ENCODE measurements around the gene MORN1. TPM values are rescaled to one million over a fixed set of nuclear protein-coding genes. Genes with fewer than 3 reads are reported as not detected.
A peak's percentile ranks its signal among the peaks of the same experiment; 100 is the strongest.

Gene MORN1
- total RNA-seq, 1 donor from 2014 or later, result 4.9 TPM

- intact Hi-C loops (cut with DNase I), result no loop called here
- no peak for ATAC-seq
Observed at GRCh38 chr1:2310332-2311183, 80.8 kb downstream of the MORN1 start.

DNA sequence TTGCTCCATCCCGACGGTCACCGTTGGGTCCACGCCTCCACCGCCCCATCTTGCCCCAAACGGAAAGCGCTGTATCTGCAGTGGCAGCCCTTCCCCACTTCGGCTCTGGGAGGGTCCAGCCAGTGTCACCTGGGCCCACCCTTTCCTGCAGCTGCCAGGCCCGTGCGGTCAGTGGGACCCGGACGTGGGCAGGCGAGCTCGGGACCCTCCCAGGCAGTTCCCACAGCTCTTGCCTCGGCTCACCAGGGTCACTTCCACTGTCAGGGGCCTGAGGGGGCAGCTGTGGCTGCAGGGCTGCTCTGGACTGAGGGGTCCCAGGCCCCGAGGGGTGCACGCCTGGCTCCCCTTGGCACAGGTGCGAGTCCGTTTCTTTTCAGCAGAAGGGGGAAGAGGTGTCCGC is 82.5 kb downstream of the MORN1 start:
- no peak for ATAC-seq
- intact Hi-C loops (cut with DNase I), result no loop called here
- DNase-seq (ENCODE audit: missing footprints), result no peak

More at GRCh38 chr1:2310332-2311183, 80.8 kb downstream of the MORN1 start:
- DNase-seq (ENCODE audit: missing footprints), result no peak

GRCh38 chr1:2307972-2308371 is 83.4 kb downstream of the MORN1 start:
- ATAC-seq (no peak), DNase-seq (ENCODE audit: missing footprints) (no peak)
- intact Hi-C loops (cut with DNase I), result no loop called here

DNA sequence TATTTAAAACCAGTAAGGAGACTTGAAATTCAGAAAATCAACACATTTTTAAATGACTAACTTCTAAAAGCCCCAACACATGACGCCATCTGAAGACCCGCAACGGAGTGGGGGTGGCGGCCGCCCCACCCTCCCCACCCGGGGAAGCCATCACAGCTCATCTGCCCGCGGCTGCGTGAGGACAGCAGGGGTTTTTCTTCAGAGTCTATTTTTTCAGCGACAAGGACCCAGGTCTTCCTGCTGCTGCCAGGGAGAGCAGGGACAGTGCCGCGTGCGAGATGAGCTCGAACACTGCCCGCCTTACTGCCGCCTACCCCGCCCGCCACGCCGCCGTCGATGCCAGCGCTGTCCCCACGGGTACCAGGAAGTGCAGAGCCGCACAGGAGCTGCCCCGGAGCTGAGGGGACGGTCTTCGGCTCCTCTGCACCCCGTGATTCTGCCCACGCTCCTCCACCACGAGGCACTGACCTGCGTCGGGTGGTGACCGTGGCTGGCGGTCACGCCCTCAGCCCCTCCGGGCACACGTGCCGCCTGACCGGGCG is 84.2 kb downstream of the MORN1 start:
- intact Hi-C loops (cut with DNase I), result no loop called here
- ATAC-seq (no peak), DNase-seq (ENCODE audit: missing footprints) (no peak)

DNA sequence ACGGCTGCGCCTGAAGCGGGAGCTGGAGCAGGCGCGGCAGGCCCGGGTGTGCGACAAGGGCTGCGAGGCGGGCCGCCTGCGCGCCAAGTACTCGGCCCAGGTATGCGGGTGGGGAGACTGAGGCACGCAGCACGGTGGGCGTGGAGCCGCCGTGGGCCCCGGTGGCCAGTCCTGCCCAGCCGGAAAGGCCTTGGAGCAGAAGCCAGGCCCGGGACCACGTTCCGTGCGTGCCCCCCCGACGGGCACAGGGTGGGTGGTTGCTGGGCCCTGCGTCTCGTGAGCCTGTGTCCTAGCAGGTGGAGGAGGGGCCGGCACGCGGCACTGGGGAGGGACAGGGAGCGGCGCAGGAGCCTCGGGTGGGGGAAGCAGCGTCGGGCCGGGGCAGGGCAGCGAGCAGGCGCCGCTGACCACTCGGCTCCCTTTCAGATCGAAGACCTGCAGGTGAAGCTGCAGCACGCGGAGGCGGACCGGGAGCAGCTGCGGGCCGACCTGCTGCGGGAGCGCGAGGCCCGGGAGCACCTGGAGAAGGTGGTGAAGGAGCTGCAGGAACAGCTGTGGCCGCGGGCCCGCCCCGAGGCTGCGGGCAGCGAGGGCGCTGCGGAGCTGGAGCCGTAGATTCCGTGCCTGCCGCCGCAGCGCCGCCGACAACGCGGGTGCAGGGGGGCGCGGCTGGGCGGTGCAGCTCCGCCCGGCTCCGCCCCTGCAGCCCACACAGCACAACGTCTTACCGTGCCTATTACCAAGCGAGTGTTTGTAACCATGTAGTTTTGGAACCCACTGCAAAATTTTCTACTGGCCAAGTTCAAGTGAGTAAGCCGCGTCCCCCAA is 85.0 kb downstream of the MORN1 start:
- intact Hi-C loops (cut with DNase I), result no loop called here
- ATAC-seq (no peak), DNase-seq (ENCODE audit: missing footprints) (no peak)

DNA sequence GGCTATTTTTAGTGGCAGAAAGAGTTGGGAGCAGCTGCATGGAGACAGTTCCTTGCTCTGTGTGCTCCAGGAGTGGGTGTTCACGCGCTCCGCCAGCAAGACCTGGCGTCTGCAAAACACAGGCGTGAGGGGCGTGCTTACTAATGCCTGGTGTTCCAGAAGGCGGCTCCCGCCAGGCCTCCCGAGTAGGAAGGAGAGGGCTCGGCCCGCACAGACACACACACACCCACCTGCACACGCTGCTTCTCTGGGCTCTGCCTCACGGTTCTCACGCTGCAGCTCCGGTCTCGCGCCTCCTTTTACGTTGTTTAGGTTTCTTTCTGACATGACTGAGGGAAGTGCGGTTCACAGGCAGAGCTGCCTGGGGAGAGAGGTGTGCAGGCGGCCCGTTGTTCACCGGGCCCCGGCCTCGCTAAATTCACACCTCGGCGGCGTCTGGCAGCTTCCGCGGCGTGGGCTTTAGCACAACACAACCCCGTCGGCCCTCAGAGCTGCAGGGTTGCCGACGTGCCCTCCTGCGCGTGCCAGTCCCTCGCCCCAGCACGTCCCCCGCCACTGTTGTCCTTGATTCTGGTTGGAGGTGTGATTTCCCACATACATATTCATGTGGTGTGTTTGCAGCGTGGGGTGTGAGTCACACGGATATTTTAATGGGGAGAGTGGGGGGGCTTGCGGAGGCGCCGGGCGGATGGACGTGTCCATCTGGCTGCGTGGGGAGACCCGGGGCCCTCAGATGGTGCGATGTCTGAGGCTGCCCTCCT is 86.3 kb downstream of the MORN1 start:
- DNase-seq (ENCODE audit: missing footprints) (no peak), ATAC-seq (no peak)
- intact Hi-C loops (cut with DNase I), result no loop called here

GRCh38 chr1:2304282-2304681 is 87.1 kb downstream of the MORN1 start:
- intact Hi-C loops (cut with DNase I), result no loop called here
- no peak for DNase-seq (ENCODE audit: missing footprints)

DNA sequence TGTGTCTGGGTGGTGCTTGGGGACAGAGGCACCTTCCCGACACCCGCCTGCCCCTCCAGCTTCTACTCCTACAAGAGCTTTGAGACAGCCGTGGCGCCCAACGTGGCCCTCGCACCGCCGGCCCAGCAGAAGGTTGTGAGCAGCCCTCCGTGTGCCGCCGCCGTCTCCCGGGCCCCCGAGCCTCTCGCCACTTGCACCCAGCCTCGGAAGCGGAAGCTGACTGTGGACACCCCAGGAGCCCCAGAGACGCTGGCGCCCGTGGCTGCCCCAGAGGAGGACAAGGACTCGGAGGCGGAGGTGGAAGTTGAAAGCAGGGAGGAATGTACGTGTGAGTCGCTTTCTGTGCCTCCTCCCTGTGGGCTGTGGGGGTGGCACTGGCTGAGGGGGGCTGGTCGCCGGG is 87.6 kb downstream of the MORN1 start:
- intact Hi-C loops (cut with DNase I), result no loop called here
- DNase-seq (ENCODE audit: missing footprints), result no peak
- ATAC-seq, result no peak

More at GRCh38 chr1:2304282-2304681, 87.1 kb downstream of the MORN1 start:
- no peak for ATAC-seq

GRCh38 chr1:2303016-2303775 is 88.2 kb downstream of the MORN1 start:
- ATAC-seq (no peak), DNase-seq (ENCODE audit: missing footprints) (no peak)
- intact Hi-C loops (cut with DNase I), result no loop called here

DNA sequence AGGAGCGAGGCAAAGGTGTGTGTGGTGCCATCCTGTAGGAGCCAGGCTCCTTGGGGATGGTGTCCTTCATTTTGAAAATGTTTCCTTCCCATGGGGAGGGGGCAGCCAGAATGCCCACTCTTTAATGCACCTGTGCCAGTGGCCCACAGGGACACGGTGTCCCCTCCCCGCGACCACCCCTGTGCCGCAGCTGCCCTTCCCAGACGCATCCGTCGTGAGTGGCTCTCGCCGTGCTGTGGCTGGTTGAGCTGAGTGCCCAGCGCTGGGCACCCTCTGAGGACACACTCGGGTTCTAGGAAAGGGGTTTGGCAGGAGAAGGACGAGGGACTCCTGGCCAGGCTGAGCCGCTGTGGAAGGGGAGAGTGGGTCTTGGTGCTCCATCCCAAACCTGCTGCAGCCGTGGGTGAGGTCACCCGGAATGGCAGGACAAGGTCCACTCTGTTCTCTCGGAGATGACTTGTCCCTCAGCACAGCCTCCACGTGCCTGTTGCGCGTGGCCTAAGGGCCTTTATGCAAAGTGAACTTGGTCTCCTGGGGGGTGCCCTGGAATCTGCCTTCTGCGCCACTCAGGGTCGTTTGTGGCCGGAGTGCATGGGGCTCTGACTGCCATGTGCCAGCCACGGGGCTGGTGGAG is 88.9 kb downstream of the MORN1 start:
- ATAC-seq (no peak), DNase-seq (ENCODE audit: missing footprints) (no peak)
- intact Hi-C loops (cut with DNase I), result no loop called here

DNA sequence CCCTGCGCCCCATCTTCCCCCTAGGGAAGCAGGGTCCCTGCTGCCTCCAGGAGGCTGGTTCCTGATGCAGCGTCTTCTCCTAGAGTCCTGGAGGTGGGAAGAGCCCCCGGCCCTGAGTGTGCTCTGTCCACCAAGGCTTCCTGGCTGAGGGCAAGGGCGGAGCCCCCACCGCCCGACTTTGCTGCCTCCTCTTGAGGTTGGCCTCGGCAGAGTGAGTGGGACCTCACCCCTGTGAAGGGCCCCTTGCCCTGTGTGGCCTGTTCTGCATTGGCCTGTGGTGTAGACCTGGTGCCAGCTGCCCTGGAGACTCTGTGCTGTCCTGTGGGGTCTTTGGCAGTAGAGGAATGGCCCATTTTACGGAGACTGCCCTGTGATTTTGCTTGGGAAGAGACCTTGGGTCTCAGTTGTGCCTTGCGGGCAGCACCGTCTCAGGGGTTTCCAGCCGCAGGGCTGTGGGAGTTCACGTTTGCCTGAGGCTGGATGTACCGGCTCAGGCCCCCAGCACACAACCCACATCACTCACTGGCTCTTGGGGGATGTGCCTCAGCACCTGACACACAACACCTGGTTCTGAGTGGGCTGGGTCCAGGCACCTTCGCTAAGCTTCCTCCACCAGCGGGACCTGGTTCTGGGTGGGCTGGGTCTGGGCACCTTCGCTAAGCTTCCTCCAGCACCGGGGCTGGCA is 89.6 kb downstream of the MORN1 start:
- ATAC-seq (no peak), DNase-seq (ENCODE audit: missing footprints) (no peak)
- intact Hi-C loops (cut with DNase I), result no loop called here

DNA sequence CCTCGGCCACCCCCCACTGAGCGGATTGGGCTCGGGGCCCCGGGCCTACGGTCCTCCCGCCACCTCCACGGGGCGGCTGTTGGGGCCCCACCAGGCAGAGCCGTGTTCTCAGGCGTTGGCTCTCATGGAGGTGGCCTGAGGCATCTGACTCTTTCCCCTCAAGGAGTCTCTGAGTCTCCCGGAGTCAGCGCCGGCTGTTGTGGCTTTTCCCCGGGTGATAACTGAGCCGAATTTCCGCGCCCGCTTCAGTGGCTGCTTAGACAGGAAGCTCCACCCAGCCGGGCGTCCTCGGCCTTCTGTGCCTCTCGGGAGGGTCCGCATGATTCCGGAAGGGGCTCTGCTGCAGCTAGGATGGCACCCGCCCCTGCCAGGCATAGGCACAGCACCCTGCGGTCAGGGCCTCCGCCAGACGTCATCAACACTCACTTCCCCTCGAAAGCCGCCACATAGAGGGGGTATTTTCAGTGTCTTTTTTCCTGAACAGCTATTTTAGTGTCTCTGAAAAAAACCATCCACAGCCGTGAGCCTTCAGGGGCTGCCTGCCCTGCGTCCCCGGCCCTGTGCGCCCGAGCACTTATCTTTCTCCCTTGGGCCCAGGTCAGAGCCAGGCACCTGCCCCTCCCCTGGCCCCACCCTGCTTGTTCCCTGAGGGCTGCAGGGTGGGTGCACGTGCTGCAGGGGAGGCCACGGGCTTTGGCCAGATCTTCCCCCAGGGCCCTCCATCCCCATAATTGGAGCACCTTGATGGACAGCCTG is 90.3 kb downstream of the MORN1 start:
- DNase-seq (ENCODE audit: missing footprints) (peak; percentile 96), ATAC-seq (peak; percentile 53)
- intact Hi-C loops (cut with DNase I), result no loop called here

- ATAC-seq (peak; percentile 9), DNase-seq (ENCODE audit: missing footprints) (no peak)
- intact Hi-C loops (cut with DNase I), result no loop called here
Observed at GRCh38 chr1:2300004-2300771, 91.2 kb downstream of the MORN1 start.

DNA sequence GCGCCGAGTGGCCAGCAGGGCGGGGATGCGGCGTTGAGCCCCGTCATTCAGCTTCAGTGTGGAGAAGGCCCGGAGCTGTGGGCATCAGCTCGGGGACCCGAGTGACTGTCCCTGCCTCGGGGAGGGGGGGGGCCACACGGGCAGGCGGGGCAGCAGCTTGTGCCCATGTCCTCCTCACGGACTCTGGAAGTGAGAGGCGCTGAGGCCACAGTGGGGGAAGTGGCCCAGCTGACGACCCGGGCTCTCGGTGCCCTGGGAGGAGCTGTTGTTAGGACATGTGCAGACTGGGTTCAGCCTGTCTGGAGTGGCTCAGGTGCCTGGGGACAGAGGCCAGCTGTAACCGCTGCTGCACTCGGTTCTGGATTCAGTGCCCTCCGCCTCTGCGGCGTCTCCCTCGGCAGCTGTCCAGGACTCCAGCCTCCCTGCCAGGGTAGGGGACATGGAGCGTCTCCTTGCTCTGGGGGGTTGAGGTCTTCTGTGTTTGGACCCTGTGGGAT is 92.2 kb downstream of the MORN1 start:
- intact Hi-C loops (cut with DNase I), result no loop called here
- ATAC-seq (peak; percentile 64), DNase-seq (ENCODE audit: missing footprints) (no peak)

GRCh38 chr1:2298685-2299084 is 92.7 kb downstream of the MORN1 start:
- ATAC-seq, result no peak
- no peak for DNase-seq (ENCODE audit: missing footprints)
- intact Hi-C loops (cut with DNase I), result no loop called here
